Brain microvascular endothelial cell (primary cell): ENCODE results near the gene KCNG3.
"Not testable (repeated sequence)": the region's sequence is repeated elsewhere in the genome, so short reads cannot be mapped to it uniquely, and the experiment has no call there.

Experiments
- DNase-seq: peaks from one replicate; pipeline ENCODE4 v3.0.0-alpha.2; 2020
- H3K27ac ChIP-seq: fragments of 250-450 bp; sonication (Bioruptor Pico); 2 replicates; pipeline ENCODE4 v1.5.1; 2020; ENCODE audit warnings: mild to moderate bottlenecking, moderate library complexity
- H3K27me3 ChIP-seq: fragments of 250-450 bp; sonication (Bioruptor Pico); replicated peaks from 2 replicates; pipeline ENCODE4 v1.5.1; 2020; ENCODE audit warnings: mild to moderate bottlenecking
- H3K36me3 ChIP-seq: fragments of 250-450 bp; sonication (Bioruptor Pico); replicated peaks from 2 replicates; pipeline ENCODE4 v1.5.1; 2020; ENCODE audit warnings: mild to moderate bottlenecking
- H3K4me3 ChIP-seq: 2 replicates; pipeline ENCODE4 v1.5.1; 2011; ENCODE audit warnings: low read depth, mild to moderate bottlenecking, control low read depth, low read length, moderate library complexity
- CTCF ChIP-seq: IDR thresholded peaks from 2 replicates; pipeline ENCODE4 v1.5.1; 2011; ENCODE audit warnings: low read depth, mild to moderate bottlenecking, moderate library complexity, low read length, control low read depth, inconsistent platforms; ENCODE audit errors: missing control alignments
- in situ Hi-C: cut with HindIII; loops from 2 replicates; pipeline ENCODE4 v1.10.0; 2017; ENCODE audit warnings: low sequenced_read_pairs, low pct_ligation_motif_present

The KCNG3 gene

DNA sequence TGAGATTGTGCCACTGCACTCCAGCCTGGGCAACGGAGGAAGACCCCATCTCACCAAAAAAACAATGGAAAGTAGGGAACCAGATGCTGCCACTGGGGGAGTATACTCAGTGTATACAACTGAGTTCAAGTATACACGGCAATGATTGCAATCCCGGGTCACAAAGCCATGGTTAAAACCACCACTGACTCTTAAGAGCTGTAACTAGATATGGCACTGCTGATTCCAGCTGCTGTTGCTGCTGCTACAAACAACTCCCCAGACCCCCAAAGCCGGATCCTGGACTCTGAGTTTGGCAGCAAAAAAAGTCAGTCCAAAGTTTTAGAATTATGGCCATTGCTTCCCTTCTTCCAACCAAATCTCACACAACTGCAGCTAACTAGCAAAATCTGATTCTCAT lies 89.1 kb downstream of the KCNG3 start:
- Histone ChIP-seq H3K4me3 (no peak overlapping the region), H3K27ac (no peak overlapping the region), H3K36me3 (no peaks in the 10 kb centered on the region), H3K27me3 (no peaks in the 10 kb centered on the region)
- no peak for DNase-seq
- no peak for TF ChIP-seq CTCF
- in situ Hi-C loops: no loop called here

GRCh38 chr2:42401773-42402172 lies 92.0 kb downstream of the KCNG3 start:
- in situ Hi-C loops: no loop called here

GRCh38 chr2:42398052-42398451 lies 95.7 kb downstream of the KCNG3 start:
- H3K36me3 ChIP-seq, H3K27me3 ChIP-seq, DNase-seq, H3K4me3 ChIP-seq, H3K27ac ChIP-seq, in situ Hi-C loops: not testable (repeated sequence)

More at GRCh38 chr2:42401773-42402172, 92.0 kb downstream of the KCNG3 start:
- Histone ChIP-seq H3K27ac (no peak overlapping the region), H3K4me3 (no peak overlapping the region), H3K27me3 (no peaks in the 10 kb centered on the region), H3K36me3 (no peaks in the 10 kb centered on the region)
- no peak for TF ChIP-seq CTCF
- DNase-seq: no peak

- H3K27me3 ChIP-seq, H3K36me3 ChIP-seq, in situ Hi-C loops, H3K4me3 ChIP-seq, H3K27ac ChIP-seq, DNase-seq: not testable (repeated sequence)
These were observed 100.5 kb downstream of the KCNG3 start for GRCh38 chr2:42393320-42393719.

- no peak for TF ChIP-seq CTCF
- DNase-seq: no peak
- in situ Hi-C loops: no loop called here
- Histone ChIP-seq H3K27ac (no peak overlapping the region), H3K4me3 (no peak overlapping the region), H3K36me3 (no peaks in the 10 kb centered on the region), H3K27me3 (no peaks in the 10 kb centered on the region)
These were observed 101.6 kb downstream of the KCNG3 start for GRCh38 chr2:42392191-42392590.
